Measurements from ENCODE around the gene CNR2. TPM values are rescaled to one million over a fixed set of nuclear protein-coding genes. Genes with fewer than 3 reads are reported as not detected.

CNR2 gene
- polyA plus RNA-seq, 1 of the 3 experiments (the other 2 are of a cell fraction), result not detected

GRCh38 chr1:23878668-23879067, 34.5 kb downstream of the CNR2 start:
- H3K4me1 ChIP-seq (ENCODE audit: control insufficient read depth in 1 of 2, insufficient read depth in 2 of 2, low read depth in 1 of 2, low read length in 1 of 2), result no peaks in the 10 kb centered on the region
- ChIA-PET CTCF (no interaction called here), POLR2A (no interaction called here)
- no peak overlapping the region for H3K27ac ChIP-seq (ENCODE audit: low read depth in 2 of 2, low read length in 1 of 2)
- H3K79me2 ChIP-seq (ENCODE audit: insufficient read depth), result no peaks in the 10 kb centered on the region
- no peak for DNase-seq
- H3F3A ChIP-seq (replicated peaks; ENCODE audit: insufficient read depth), result no peaks in the 10 kb centered on the region
- no peaks in the 10 kb centered on the region for H3K9me2 ChIP-seq
- H3K36me3 ChIP-seq (replicated peaks in 1 of 2; ENCODE audit: control insufficient read depth in 1 of 2, insufficient read depth in 2 of 2, low read length in 1 of 2), result no peaks in the 10 kb centered on the region
- 0% methylated on average over 1 of the region's 1 CpG for WGBS (ENCODE audit: low lambda C conversion rate)
- H3K4me2 ChIP-seq, result no peak overlapping the region
- H3K4me3 ChIP-seq (ENCODE audit: low read depth in 2 of 2, low read length in 1 of 2), result no peak overlapping the region
- no peaks in the 10 kb centered on the region for H4K20me1 ChIP-seq (ENCODE audit: insufficient read depth)
- no peaks in the 10 kb centered on the region for H3K27me3 ChIP-seq (ENCODE audit: insufficient read depth)
- no peak overlapping the region for H2AFZ ChIP-seq (ENCODE audit: low read depth)
- H3K9me3 ChIP-seq, result 0 out of 2 replicates have a peak, but pooled peaks cover 5% of the 10 kb centered on the region
- H3K9ac ChIP-seq, result no peak overlapping the region
- TF ChIP-seq SIN3A (IDR thresholded peaks at IDR 0.05; ENCODE audit: borderline replicate concordance, low read depth, low read length) (no peak), SMC3 (IDR thresholded peaks at IDR 0.05; ENCODE audit: low read depth, low read length) (no peak), USF1 (IDR thresholded peaks at IDR 0.05; ENCODE audit: borderline replicate concordance, low read depth) (no peak), NFIC (IDR thresholded peaks at IDR 0.05; ENCODE audit: borderline replicate concordance) (no peak), IRF3 (IDR thresholded peaks at IDR 0.05; ENCODE audit: low read depth, low read length) (no peak), GABPA (IDR thresholded peaks at IDR 0.05; ENCODE audit: low read depth) (no peak), PBX3 (IDR thresholded peaks at IDR 0.05) (no peak), FOSL2 (IDR thresholded peaks at IDR 0.05; ENCODE audit: borderline replicate concordance, low read depth) (no peak), JUND (IDR thresholded peaks at IDR 0.05) (no peak), MEF2A (IDR thresholded peaks at IDR 0.05; ENCODE audit: borderline replicate concordance, low read depth) (no peak), TAF1 (IDR thresholded peaks at IDR 0.05; ENCODE audit: borderline replicate concordance, low read depth, low read length) (no peak), USF2 (IDR thresholded peaks at IDR 0.05; ENCODE audit: borderline replicate concordance, low read depth, low read length) (no peak), RXRA (IDR thresholded peaks at IDR 0.05; ENCODE audit: borderline replicate concordance, low read depth) (no peak), YY1 (IDR thresholded peaks at IDR 0.05; ENCODE audit: low read depth) (no peak), POLR2AphosphoS5 (IDR thresholded peaks at IDR 0.05; ENCODE audit: low read depth, low read length) (no peak), RAD21 (IDR thresholded peaks at IDR 0.05; ENCODE audit: low read length) (no peak)
